Adrenal gland (tissue), 12 donors: ENCODE data around the gene CBLN3. TPM values are rescaled to one million over a fixed set of nuclear protein-coding genes. Genes with fewer than 3 reads are reported as not detected.

ENCODE experiments used
- DNase-seq, 7 donors: peaks; one replicate each; pipeline ENCODE4 v3.0.0-alpha.2; 2019 to 2020
- H3K27ac ChIP-seq, 5 donors: fragments of 200-600 bp; sonication (generic) in 4 of 5; 1 replicate in 3 of 5; 2 replicates in 2 of 5; pipeline versions ENCODE4 v1.5.1 to v1.8.0; 2016 to 2020; ENCODE audit warnings: mild to moderate bottlenecking in 1 of 5
- H3K27me3 ChIP-seq: fragments of 200-600 bp; 2 replicates; pipeline ENCODE4 v1.8.0; 2021
- H3K36me3 ChIP-seq, 2 donors: fragments of 200-600 bp; replicated peaks in 1 of 2; 1 replicate in 1 of 2; 2 replicates in 1 of 2; pipeline versions ENCODE4 v1.5.1 to v1.8.0; 2018 to 2022
- H3K4me1 ChIP-seq, 2 donors: fragments of 200-600 bp; replicated peaks in 1 of 2; 1 replicate in 1 of 2; 2 replicates in 1 of 2; pipeline versions ENCODE4 v1.5.1 to v1.8.0; 2018 to 2021
- H3K4me3 ChIP-seq, 4 donors: fragments of 200-600 bp; sonication (generic) in 3 of 4; one replicate each; pipeline ENCODE4 v1.5.1; 2016 to 2018
- H3K9me3 ChIP-seq, 3 donors: fragments of 200-600 bp; sonication (generic) in 1 of 3; replicated peaks in 1 of 3; 1 replicate in 2 of 3; 2 replicates in 1 of 3; pipeline versions ENCODE4 v1.5.1 to v1.8.0; 2016 to 2021
- POLR2A ChIP-seq, 2 donors: fragments of 450-650 bp; IDR thresholded peaks; one replicate each; pipeline ENCODE4 v1.6.1; 2017; ENCODE audit warnings: antibody characterized with exemption in 2 of 2, mild to moderate bottlenecking in 2 of 2, moderate library complexity in 1 of 2
- WGBS, 4 donors: extraction: QIAGEN DNeasy Blood & Tissue Kit in 2 of 4; methylation state at CpG; one replicate each; pipeline versions ENCODE4 v1.1.5 to v1.1.7; 2013 to 2017; 5-methylcytosine and 5-hydroxymethylcytosine counted together
- intact Hi-C, 2 donors: fragments of 100-400 bp; cut with DNase I; formaldehyde crosslinking; loops; one replicate each; pipeline versions ENCODE4 v1.14.1 to v1.15.0; 2022 to 2023
- polyA plus RNA-seq, 3 donors: library from polyadenylated mRNA; stranded (reverse); fragments of 200-250 nt in 2 of 3; fragments of 350-450 nt in 1 of 3; fragmentation: Illumina TruSeq in 1 of 3; extraction: RNeasy Lipid Tissue Mini Kit (QIAGEN cat#74804) in 1 of 3; gene quantifications; one replicate each; pipeline ENCODE4 v1.2.3, GENCODE V29; 2013 to 2014
- total RNA-seq, 9 donors: library from RNA; depleted of rRNA in 4 of 9; stranded (reverse); fragments of >200 nt in 4 of 9; fragments of 120-200 nt in 1 of 9; fragmentation: NEBNext Ultra II Directional in 1 of 9; extraction: Animal tissue kit (Norgen Biotek cat#: 25700) in 1 of 9; gene quantifications; one replicate each; pipeline versions ENCODE4 v1.1.0 to v1.2.4, GENCODE V29; 2013 to 2023
- TF ChIP-seq, protein P1 (sequence below), 6 experiments: fragments of 450-650 bp in 4 of 6; fragments of 200-600 bp in 2 of 6; sonication (generic) in 1 of 6; IDR thresholded peaks; 1 replicate in 5 of 6; 2 replicates in 1 of 6; pipeline versions ENCODE4 v1.5.1 to v1.8.0; 2016 to 2021; ENCODE audit warnings: antibody characterized with exemption in 6 of 6, mild to moderate bottlenecking in 2 of 6, moderate library complexity in 1 of 6
- donor health status: healthy with polysubstance abuse.
- donor health status: Bipolar disorder and iron deficiency.
- donor health status: DM: yes; HTN: yes; CAD: no.
- donor health status: DM: no; HTN: no; CAD: no.
- donor health status: DM: no; HTN: no; CAD: no.
- donor health status: DM: yes; HTN: yes; CAD: no.

Gene CBLN3
- total and polyA plus RNA-seq, 12 donors = 3.9 to 43.6 (median 11.9) TPM

DNA sequence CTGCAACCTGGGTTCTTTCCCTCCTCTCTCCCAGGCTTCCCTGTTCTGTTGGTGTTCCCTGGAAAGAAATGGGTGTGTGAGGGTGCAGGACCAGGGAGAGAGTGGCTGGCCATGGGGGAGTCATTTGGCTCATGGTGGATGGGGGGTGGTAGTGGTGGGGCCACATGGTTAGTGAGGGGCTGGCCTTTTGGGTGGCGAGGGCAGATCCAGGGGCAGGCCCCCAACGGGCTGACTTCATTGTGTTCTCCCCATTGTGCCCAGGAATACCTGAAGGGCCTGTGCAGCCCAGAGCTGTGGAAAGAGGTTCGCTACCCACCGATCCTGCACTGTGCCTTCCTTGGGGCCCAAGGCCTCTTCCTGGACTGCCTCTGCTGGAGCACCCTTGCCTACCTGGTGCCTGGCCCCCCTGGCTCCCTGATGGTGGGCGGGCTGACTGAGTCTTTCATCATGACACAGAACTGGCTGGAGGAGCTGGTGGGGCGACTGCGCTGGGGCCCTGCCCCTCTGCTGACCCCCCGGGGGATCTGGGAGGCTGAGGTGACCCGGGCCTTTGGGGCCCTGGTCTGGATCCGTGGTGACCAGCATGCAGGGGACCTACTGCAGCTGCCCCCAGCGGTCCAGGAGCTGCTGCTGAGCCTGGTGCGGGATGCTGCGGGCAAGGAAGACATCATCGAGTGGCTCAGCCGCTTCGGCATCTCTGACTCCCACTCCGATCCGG is 21.7 kb downstream of the CBLN3 start:
- Histone ChIP-seq H3K27ac (no peak overlapping the region), H3K9me3 (no peaks in the 10 kb centered on the region), H3K27me3 (no peaks in the 10 kb centered on the region), H3K4me3 (no peak overlapping the region), H3K36me3 (peaks cover 0 to 15% of the 10 kb centered on the region in 2 donors), H3K4me1 (peaks cover 0 to 17% of the 10 kb centered on the region in 2 donors)
- no peak for TF ChIP-seq POLR2A (IDR thresholded peaks at IDR 0.05)
- TF ChIP-seq, protein P1, sequence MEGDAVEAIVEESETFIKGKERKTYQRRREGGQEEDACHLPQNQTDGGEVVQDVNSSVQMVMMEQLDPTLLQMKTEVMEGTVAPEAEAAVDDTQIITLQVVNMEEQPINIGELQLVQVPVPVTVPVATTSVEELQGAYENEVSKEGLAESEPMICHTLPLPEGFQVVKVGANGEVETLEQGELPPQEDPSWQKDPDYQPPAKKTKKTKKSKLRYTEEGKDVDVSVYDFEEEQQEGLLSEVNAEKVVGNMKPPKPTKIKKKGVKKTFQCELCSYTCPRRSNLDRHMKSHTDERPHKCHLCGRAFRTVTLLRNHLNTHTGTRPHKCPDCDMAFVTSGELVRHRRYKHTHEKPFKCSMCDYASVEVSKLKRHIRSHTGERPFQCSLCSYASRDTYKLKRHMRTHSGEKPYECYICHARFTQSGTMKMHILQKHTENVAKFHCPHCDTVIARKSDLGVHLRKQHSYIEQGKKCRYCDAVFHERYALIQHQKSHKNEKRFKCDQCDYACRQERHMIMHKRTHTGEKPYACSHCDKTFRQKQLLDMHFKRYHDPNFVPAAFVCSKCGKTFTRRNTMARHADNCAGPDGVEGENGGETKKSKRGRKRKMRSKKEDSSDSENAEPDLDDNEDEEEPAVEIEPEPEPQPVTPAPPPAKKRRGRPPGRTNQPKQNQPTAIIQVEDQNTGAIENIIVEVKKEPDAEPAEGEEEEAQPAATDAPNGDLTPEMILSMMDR (IDR thresholded peaks at IDR 0.05) = no peak
- DNase-seq = peak in 1 of 7 donors; percentile 4
- WGBS, 4 donors = 85 to 95% (median 91%) methylated on average over 4 to 18 of the region's 18 CpGs
- intact Hi-C loops = no loop called here

- peaks cover 0 to 15% of the 10 kb centered on the region in 2 donors for H3K36me3 ChIP-seq
- intact Hi-C loops = no loop called here
- TF ChIP-seq, protein P1 (IDR thresholded peaks at IDR 0.05) = no peak
- TF ChIP-seq POLR2A (IDR thresholded peaks at IDR 0.05) = no peak
- no peaks in the 10 kb centered on the region for H3K9me3 ChIP-seq
- no peaks in the 10 kb centered on the region for H3K27me3 ChIP-seq
- peak in 1 of 7 donors; percentile 2 for DNase-seq
- 88 to 96% (median 92%) methylated on average over 6 of the region's 6 CpGs for WGBS, 4 donors
- H3K4me1 ChIP-seq = peaks cover 0 to 26% of the 10 kb centered on the region in 2 donors
- H3K4me3 ChIP-seq = no peak overlapping the region
- H3K27ac ChIP-seq = no peak overlapping the region
Observed at GRCh38 chr14:24406416-24406815, 23.1 kb downstream of the CBLN3 start.

DNA sequence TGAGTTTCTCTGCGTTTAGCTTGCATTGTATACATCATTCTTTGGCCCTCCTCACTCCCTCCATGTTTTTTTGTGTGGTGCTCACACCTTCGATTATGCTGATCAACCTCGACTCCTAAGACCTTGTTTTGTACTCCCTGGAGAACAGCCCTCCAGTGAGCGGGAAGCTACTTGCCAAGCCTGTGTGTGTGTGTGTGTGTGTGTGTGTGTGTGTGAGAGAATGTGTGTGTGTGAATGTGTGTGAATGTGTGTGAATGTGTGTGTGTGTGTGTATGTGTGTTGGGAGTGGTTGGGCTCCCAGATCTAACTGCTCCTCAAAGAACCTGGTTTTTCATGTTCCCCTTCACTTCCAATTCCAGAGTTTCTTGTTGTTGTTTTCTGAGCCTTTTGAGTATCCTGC is 24.7 kb downstream of the CBLN3 start:
- no peak for TF ChIP-seq POLR2A (IDR thresholded peaks at IDR 0.05)
- TF ChIP-seq, protein P1 (IDR thresholded peaks at IDR 0.05) = no peak
- DNase-seq = no peak
- intact Hi-C loops = no loop called here
- Histone ChIP-seq H3K27me3 (no peaks in the 10 kb centered on the region), H3K4me1 (peaks cover 0 to 27% of the 10 kb centered on the region in 2 donors), H3K27ac (no peak overlapping the region), H3K36me3 (peaks cover 0 to 10% of the 10 kb centered on the region in 2 donors), H3K4me3 (no peak overlapping the region), H3K9me3 (no peaks in the 10 kb centered on the region)
- 73 to 84% (median 80%) methylated on average over 4 of the region's 4 CpGs for WGBS, 4 donors

DNA sequence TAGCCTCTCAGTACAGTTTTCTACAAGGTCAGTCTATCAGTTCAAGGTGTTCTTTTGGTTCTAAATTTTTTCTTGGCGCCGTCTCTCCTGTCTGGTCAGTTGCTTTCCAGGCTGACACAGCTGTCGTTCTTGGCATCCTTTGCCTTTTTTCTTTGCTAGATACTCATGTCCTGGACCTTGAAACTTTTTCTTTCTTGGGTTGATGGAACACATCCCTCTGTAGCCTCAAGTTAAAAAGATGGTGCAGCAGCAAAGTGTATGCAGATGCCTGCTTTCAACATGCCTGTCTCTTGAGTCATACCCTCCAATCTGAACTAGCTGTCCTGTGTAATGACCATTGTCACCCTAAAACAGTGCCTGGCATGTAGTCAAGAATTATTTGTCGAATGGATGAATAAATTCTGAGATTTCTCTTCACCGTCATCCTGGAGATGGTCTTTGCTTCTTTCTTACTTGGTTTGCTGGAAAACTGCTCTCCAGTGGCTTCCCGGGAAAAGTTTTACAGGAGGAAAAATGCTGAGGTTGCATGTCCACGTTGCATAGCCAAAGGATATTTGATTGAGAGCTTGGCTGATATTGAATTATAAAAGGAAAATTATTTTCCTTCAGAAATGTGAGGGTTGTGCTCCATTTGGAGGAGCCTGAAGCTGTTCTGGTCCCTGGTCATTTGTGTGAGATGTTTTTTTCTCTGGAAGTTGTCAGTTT is 26.0 kb downstream of the CBLN3 start:
- no peaks in the 10 kb centered on the region for H3K9me3 ChIP-seq
- peaks cover 8 to 36% of the 10 kb centered on the region in 2 donors for H3K4me1 ChIP-seq
- DNase-seq = peak in 1 of 7 donors; percentile 13
- H3K27me3 ChIP-seq = no peaks in the 10 kb centered on the region
- no peak overlapping the region for H3K4me3 ChIP-seq
- H3K27ac ChIP-seq = no peak overlapping the region
- intact Hi-C loops = no loop called here
- TF ChIP-seq, protein P1 (IDR thresholded peaks at IDR 0.05) = no peak
- TF ChIP-seq POLR2A (IDR thresholded peaks at IDR 0.05) = no peak
- 37 to 61% (median 45%) methylated on average over 7 of the region's 7 CpGs for WGBS, 4 donors
- H3K36me3 ChIP-seq = no peaks in the 10 kb centered on the region
